Stimulated activated CD4-positive, alpha-beta T cell treated with anti-CD3 and anti-CD28 coated beads, Interleukin-1b, Interleukin-23, amount 100 ng/mL, for 1 hour (primary cell): ENCODE measurements around the gene PDLIM1.

Experiments
- DNase-seq, 2 donors: peaks; one replicate each; pipeline ENCODE4 v3.0.0-alpha.2; 2020; ENCODE audit warnings: low read depth in 2 of 2

Gene PDLIM1

DNA sequence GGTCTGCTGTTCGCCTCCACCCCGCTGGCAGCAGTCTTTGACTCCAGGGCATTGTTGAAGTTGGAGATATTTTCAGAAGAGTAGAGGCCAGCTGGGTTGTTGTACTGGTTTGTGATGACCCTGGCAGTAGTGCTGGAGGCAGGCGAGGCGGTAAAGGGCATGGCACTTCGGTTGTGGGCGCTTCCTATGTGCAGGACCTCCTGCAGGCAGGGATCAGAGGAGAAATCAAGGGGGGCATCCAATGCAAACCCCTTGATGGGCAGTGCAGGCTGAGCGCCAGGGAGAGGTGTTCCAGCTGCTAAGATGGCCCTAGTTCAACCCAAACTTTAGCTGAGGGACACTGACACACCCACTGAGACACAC, 27.0 kb downstream of the PDLIM1 start:
- no peak for DNase-seq

DNA sequence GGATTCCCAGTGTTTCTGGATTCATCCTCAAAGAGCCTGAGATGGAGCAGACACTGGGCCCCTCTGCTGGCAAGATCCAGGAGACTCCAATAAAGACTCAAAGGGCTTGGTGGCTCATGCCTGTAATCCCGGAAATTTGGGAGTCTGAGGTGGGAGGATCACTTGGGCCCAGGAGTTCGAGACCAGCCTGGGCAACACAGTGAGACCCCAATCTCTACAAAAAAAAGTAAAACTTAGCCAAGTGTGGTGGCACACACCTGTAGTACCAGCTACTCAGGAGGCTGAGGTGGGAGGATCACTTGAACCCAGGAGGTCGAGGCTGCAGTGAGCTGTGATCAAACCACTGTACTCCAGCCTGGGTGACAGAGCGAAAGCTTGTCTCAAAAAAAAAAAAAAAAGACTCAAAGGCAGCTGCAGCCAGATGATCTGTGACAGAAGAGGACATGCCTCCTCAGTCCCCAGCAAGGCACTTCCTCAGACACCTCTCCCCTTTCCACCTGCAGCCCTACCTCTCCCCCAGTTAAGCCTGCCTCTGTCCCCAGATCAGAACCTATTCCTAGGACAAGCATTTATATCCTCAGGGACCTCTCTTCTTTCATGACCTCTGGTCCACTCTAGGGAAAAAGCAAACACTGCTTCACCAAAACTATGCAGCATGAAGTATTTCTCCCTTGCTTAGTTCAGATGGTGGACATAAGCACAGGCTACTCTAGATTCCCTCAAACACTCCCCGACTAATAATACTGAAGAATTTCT, 27.9 kb downstream of the PDLIM1 start:
- DNase-seq: no peak

DNA sequence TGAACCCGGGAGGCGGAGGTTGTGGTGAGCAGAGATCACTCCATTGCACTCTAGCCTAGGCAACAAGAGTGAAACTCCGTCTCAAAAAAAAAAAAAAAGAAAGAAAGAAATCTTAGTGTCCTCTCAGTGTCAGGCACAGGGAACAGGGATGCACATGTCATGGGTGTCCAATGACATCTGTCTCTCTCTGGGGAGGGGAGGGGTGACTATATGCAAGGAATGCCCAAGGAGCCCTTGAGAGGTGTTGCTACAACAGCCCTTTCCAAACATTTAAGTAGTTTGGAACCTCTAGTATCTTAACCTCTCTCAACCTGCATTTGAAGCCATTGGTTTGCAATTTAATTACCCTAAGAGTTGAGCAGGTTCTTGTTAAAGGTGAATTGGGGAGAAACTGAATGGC, 28.9 kb downstream of the PDLIM1 start:
- DNase-seq: no peak

DNA sequence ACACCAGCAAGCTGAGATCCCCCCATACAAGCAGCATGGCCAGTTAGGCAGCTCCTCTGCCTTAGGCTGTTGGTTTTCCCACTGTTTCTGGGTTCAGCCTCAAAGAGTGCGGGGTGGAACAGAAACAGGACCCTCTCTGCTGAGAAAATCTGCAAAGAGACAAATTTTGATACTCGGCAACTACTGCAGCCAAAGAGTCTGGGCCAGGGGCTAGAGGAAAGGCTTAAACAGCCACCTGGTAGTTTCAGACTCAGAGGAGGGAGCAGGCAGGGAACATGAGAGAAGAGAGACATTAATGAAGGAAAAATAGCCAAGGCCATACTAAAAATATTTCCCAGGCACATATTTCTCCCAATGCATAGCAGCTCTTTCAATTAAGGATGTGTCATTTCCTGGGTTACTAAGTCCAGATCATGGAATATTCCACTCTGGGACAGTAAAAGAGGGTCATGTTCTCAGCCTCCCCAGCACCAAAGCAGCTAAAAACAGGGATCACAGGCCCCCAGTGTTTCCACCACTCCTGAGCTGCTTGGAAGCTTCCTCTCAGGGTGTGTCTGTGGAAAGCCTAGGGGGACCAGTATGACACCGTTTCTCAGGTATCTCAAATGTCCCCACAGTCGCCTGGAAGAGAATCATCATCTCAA, 29.8 kb downstream of the PDLIM1 start:
- no peak for DNase-seq

DNA sequence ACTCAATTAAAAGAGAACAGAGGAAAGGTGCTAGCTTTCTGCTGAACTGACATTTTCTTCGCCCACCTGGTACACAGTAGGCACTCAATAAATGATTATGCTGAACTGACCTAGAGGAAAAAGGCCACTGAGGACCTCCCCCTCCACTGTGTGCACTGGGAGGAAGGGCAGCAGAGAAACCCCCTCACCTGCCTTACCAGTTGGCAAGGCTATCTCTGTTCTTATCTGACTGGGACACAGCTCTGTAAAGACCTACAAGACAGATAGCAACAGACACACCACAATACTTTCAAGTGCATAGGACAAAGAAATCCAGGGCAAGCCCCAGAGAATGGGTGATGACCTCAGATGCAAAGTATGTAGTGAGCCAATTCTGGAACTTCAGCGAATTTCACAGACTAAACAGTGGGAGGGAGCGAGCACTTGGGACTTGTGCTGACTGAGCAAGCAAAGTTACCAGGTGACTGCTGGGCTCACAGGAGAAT, 30.4 kb downstream of the PDLIM1 start:
- no peak for DNase-seq

DNA sequence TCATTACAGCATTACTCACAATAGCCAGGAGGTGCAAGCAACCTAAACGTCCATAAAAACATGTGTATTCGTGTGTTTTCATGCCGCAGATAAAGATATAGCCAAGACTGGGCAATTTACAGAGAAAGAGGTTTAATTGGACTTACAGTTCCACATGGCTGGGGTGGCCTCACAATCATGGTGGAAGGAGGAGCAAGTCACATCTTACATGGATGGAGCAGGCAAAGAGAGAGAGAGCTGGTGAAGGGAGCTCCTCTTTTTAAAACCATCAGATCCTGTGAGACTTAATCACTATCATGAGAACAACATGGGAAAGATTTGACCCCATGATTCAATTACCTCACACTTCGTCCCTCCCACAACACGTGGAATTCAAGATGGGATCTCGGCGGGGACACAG, 33.0 kb downstream of the PDLIM1 start:
- no peak for DNase-seq

DNA sequence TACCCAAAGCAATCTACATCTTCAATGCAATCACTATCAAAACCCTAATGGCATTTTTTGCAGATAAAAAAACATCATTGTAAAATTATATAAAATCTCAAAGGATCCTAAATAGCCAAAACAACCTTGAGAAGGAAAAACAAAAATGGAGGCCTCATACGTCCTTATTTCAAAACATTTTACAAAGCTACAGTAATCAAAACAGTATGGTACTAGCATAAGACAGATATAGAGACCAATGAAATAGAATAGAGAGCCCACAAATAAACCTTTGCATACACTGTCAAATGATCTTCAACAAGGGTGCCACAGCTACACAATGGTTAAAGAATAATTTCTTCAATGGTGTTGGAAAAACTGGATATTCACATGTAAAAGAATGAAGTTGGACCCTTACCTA, 34.5 kb downstream of the PDLIM1 start:
- DNase-seq: no peak

DNA sequence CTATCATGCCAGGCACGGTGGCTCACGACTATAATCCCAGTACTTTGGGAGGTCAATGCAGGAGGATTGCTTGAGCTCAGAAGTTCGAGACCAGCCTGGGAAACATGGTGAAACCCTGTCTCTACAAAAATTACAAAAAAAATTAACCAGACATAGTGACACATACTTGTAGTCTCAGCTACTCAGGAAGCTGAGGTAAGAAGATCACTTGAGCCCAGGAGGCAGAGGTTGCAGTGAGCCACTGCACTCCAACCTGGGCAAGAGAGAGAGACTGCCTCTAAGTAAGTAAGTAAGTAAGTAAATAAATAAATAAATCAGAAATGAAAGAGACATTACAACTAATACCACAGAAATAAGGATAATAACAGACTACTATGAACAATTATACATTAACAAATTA, 36.2 kb downstream of the PDLIM1 start:
- DNase-seq: no peak

DNA sequence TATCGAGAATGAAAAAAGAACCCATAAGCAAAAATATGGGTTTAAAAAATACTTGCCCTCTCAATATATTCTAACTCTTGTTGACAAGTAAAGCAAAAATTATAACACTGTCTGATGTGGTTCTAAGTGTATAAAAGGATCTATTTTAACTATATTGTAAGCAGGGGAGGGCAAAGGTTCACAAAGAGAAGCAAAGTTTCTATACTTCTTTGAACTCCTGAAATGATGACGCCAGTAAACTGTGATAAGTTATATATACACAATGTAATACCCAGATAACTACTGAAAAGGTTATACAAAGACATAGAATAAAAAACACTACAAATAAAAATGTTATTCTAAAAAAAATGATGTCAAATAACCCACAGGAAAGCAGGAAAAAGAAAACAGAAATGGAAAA, 37.1 kb downstream of the PDLIM1 start:
- no peak for DNase-seq

DNA sequence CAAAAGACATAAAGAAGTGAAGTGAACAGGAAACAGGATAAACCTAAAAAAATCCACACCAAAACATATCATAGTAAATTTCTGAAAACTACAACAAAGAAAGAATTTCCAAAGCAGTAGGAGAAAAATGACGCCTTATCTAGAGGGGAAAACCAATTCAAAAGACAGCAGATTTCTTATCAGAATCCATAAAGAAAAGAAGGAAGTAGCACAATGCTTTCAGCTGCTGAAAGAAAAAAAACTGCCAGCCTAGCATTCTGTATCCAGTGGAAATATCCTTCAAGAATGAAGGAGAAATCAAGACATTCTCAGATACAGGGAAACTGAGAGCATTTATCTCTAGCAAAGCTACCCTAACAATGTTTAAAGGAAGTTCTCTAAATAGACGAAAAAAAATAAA, 37.8 kb downstream of the PDLIM1 start:
- no peak for DNase-seq

DNA sequence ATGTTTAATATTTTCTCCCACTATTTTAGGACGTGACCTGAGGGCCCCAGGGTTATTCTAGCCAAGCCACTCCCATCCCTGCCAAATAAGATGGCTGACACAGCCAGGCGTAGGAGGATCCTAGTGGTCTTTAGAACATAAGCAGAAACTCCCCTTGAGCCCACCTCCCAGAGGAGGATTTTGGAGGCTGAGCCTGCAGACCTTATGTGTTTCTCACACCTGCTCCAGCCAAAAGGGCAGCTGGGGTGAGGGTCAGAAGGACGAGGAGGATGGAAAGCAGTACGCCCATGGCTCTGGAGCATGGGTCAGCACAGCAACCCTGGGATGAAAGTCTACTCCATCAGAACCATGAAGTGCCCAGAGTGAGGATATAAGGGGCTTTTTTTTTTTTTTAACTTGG, 39.9 kb downstream of the PDLIM1 start:
- DNase-seq: no peak

DNA sequence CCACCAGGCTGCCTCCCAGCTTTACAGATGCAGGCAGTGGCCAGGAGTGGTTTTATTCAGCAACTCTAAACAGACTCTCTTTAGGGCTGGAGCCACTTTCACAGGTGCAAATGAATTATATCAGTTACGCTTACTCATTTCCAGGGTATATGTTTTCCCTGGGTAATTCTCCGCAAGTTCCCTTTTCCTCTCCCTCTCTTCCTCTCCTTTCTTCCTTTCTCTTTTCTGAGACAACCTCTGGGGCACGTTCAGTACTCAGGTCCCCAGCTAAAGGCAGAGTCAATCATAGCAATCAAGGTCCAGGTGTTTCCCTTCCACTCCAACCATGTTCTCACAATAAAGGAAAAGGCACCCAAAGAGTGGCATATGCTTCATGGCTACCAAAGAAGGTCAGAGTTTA, 41.3 kb downstream of the PDLIM1 start:
- DNase-seq: no peak

DNA sequence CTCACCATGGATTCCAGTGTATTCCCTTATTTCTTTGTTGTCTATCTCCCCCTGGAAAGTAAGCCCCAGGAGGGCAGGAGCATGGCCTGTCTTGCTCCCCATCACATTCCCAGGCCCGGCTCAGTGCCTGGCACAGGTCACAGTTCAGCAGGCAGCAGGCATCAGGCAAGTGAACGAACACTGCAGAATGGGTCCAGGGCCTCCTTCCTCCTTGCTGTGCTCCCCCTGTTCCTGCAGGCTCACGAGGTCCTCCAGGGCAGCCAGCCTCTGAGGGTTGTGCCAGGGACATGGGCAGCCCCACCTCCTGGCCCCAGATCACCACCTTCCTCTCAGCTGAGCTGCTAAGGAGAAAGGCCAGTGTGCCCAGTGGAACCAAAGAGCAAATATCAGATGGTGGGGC, 41.8 kb downstream of the PDLIM1 start:
- DNase-seq: no peak

DNA sequence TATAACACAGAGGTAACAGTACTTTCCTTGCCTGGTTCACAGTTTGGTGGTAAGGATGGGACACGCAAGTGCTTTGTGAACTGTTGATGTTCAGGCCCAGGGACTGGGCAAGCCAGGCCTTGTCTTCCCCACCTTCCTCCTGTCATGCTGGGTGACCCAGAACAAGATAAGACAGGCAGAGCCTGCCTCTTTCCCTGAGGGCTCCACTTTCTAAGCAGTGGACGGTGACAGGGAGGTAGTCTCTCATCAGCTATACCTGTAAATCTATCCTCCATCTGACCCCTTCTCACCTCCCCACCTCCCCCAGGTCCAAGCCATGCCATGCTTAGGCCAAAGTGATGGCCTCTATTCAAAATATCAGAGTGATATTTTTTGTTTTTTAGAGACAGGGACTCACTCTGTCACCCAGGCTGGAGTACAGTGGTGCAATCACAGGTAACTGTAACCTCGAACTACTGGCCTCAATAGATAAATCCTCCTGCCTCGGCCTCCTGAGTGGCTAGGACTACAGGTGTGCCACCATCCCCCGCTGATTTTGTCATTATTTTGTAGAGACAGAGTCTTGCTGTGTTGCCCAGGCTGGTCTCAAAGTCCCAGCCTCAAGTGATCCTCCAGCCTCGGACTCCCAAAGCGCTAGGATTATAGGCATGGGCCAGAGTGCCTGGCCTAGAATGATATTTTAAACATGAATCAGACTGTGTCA, 42.8 kb downstream of the PDLIM1 start:
- DNase-seq: no peak

DNA sequence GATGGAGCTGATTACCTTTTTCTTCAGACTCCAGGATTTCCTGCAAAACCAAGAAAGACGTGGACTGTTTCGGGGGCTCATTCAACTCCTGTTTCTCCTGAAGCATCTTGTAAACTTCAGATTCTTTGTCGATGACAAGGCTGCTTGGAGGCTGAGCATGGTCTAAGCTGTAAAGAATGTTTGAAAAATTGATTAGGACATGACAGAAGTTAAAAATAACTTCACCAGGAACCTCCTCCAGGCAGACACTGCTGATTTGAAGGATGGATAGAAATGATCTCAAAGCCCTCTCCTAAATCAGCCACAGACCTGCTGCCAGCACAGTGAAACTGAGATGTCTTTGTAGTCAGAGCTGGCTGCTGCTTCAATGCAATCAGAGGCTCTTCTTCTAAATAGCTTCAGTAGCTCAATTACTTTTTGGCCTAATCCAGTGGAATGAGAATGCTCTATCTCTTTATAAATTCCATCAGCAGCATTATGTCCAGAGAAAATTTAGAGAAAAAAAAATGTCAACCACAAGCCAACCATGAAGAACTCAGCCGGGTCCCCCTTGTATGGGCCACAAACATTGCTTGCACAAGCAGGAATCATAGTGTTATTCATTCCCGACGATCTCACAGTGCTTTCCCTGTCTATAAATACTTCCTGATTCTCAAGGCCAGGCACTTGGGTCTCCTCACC, 43.5 kb downstream of the PDLIM1 start:
- no peak for DNase-seq

DNA sequence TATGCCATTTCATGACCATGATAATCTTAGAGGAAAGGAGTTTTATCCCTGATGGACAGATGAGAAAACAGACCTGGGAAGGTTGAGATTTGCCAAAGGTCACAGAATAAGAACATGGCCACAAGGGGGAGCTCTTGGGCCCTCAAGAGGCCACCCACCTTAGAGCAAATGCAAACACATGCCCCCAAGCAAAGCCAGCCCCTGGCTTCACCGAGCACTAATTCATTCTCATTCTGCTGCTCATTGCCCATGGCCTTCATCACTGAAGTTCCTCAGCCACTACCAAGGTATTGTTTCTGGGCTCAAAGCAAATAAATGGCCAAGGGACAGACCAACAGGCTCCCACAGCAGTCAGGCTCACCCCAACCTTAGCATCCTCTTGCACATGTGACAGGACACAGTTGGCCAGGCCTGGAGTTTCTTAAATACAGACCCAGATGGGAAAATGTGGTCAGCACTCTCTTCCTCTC, 44.2 kb downstream of the PDLIM1 start:
- DNase-seq: peak; percentile 9 to 33

DNA sequence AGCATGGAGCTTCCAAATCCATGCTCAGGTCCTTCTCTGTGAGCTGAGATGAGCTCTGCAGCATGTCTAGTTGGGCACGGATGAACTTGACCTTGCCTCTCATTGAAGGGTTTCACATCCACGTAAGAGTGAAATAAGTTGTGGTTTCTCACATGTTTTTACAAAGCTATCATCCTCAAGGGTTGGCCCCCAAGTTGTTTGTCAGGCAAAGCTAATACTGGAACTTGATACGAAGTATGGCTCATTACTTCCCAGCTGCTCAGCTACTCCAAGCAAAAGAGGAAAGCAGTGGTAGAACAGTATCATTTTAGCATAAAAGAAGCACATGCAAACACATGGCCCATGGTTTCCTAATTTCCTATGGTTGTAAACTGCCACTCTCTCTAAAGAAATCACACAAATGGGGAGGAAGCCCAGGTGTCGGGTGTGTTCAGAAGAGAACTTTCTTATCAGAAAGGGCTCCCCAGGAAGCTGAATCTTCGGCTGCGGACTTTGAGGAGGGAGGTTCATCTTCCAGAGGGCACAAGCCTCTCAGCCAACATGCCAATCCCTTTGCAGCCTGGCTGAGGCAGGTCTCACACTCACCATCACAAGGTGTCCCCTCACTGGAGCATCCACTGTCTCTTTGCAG, 45.3 kb downstream of the PDLIM1 start:
- DNase-seq: no peak

DNA sequence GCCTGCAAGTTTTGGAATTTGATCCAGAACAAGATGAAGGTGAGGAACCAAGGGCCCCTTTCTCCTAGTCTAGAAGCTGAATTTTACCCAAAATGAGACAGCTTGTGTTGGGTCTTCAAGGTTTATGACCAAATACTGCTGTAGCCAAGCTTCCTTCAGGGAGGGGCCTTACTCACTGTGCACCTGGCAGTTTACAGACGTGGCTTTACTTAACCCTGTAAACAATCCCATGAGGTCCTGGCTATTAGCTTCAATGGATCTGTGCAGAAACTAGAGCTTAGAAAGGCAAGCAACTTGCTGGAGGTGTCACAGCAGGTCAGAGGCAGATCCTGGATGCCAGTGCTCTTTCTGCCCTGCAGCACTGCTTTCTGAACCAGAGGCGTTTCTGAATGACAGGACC, 46.7 kb downstream of the PDLIM1 start:
- DNase-seq: no peak

DNA sequence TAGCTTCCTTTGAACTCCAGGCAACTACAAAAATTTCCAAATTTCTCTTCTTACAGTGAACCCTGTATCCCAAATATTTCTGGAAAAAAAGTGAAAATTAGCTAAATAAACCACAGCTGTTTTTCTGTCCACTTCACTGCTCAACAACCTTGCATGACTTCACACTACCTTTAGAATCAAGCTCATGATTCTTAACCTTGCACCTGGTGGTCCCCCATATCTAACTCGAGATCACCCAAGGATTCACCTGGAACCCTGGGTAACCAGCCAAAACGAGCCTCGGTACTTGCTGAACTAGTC, 47.5 kb downstream of the PDLIM1 start:
- no peak for DNase-seq

DNA sequence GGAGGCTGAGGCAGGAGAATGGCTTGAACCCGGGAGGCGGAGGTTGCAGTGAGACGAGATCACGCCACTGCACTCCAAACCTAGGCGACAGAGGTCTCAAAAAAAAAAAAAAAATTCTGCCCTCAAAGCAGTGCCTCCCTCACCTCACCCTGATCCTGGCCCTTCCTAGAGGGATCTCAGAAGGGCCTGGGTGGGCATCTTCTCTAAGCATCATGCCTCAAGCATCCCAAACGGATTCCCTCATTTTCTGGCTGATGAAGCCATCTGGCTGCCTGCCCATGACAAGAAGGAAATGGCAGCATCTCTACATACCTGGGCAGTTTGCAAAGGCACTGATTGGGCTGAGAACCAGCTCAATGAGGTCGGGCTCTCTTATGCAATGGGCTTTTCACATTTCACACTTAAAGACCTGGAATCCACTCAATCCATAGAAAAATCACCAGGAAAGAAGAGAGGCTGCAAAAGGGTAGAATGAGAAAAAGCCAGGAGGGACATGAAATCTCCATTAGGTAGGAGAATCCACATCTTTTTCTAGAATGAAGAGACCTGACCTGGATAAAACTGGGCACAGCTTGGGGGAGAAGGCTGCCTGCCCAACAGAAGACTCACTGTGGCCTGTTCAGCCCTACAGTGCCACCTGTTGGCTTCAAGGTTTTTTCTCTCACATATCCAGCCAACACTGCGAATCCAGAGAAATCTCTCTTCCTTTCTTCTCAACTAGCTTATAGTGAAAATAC, 48.1 kb downstream of the PDLIM1 start:
- no peak for DNase-seq

DNA sequence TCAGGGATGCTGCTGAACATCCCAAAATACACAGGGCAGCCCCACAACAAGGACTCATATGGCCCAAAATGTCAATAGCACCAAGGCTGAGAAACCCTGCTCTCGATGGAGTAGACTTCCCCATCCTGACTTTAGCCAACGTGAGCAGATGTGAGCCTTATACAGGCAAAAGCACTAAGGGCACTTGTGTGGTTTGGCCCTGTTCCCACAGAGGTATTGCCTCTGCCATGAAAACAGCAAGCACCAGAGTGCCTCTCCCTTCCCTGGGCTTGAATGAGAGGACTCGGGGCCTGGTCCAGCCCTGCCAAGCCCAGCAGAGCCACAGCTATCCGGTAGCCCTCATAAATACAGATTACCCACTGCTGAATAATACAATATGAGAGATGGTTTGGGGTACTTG, 49.3 kb downstream of the PDLIM1 start:
- no peak for DNase-seq
